Bronchial smooth muscle cell (primary cell): ENCODE results near the gene TMEM273. TPM values are rescaled to one million over a fixed set of nuclear protein-coding genes. Genes with fewer than 3 reads are reported as not detected.

Experiments
- total RNA-seq: library from RNA; depleted of rRNA; stranded (reverse); fragments of >200 nt; gene quantifications from 2 replicates; pipeline ENCODE4 v1.2.1, GENCODE V29; 2014

The TMEM273 gene
- total RNA-seq: not detected in 2 replicates

DNA sequence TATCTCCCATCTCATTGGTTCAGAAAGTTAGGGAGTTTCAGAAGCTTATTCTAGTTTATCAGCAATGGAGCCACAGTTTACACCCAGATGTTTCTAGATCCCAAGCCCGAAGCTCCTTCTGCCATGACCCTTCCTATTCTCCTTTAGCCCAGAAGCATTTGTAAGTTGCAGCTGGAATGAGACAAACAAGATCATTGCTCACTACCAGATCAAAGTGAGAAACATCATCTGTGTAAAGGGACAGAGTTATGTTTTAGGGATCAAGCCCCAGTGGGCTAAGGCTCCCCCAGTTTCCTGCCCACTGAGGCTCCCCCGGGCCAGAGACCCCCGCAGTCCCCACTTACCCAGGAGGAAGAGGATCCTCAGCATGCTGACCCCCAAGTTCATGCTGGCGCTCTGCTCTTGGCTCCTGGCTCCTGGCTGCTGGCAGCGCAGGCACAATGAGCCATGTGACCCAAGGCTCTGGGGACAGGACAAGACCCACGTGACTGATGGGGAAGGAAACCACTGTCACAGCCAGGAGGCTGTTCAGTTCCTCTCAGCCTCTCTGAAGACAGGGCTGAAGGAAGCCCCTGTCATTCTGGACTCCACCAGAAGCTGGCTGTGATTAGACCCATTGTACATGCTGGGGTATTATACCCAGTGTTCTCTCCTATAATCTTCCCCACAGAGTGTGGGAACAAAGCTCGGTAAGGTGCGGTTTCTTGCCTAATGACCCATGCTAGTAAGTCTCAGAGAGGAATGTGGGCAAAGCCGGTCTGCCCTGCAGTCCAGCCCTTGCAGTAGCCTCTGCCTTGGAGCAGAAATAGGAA, at the start of gene TMEM273:
TSS of gene TMEM273 (minus strand) at position 442 of the 812 bp plus-strand sequence. CDS start at position 387, 55 bp downstream.

GRCh38 chr10:49133706-49134248, 54.4 kb downstream of the TMEM273 start, which contains the start of gene FAM170B:
Gene FAM170B, minus strand, starts transcription at chr10:49134021. Its CDS starts 103 bp downstream, at chr10:49133918.

GRCh38 chr10:49115015-49115795, 73.0 kb downstream of the TMEM273 start, which contains the start of gene VSTM4:
Gene VSTM4, minus strand, starts transcription at chr10:49115522. Its CDS starts 37 bp downstream, at chr10:49115485.

Other genes with a start within 250 kb of the TMEM273 start
- gene LRRC18, start 248.6 kb downstream of the TMEM273 start, total RNA-seq: not detected in 2 replicates
- 5.5 and 6.4 TPM in 2 replicates for gene VSTM4, start 72.9 kb downstream of the TMEM273 start, total RNA-seq
- gene FAM170B, start 54.4 kb downstream of the TMEM273 start, total RNA-seq: not detected in 2 replicates
- gene C10orf71, start 110.8 kb upstream of the TMEM273 start, total RNA-seq: not detected in 2 replicates
- not detected in 2 replicates for gene DRGX, start 207.7 kb upstream of the TMEM273 start, total RNA-seq